ENCODE results near the gene CHPF2.
A peak's percentile ranks its signal among the peaks of the same experiment; 100 is the strongest.

CHPF2 gene

DNA sequence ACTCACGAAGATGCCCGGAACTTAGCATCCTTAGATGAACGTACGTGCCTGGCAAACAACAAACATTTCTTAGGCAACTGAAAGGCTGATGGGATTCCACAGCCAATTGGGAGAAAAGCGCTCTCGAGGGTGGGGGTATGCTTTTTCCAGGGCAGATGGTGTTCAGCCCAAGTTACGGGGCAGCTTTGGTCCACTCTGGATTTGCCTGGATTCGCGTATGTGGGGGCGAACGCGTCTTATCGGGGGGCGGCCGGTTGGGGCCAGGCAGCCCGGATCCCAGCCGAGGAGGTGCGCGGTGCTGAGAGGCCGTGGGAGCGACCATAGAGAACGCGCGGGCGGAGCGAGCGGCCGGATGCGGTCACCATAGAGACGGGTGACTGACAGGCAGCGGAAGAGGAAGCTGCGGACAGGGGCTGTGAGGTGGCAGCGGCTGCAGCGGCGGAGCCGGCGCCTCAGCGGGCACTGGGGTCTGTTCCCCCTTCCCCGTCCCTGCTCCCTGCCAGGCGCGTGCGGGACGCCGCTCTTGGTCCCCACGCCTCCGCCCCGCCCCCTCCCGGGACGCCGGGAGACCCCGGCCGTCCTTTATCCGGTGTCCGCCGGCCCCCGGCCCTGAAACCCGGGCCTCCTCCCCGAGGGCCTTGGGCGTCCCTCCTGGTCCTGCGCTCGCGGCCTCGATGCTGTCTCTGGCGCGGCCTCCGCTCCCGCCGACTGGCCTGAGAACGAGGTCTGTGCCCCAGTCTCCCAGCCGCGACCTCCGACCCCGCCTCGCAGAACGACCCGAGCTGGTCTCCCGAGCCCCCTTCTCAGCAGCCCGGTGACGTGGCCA is at the start of gene CHPF2:
Gene CHPF2 (plus strand): TSS at position 393 of the 826 bp plus-strand sequence. CDS start 1,529 bp downstream, outside the sequence.
- DNase-seq, result peak; percentile 46

DNA sequence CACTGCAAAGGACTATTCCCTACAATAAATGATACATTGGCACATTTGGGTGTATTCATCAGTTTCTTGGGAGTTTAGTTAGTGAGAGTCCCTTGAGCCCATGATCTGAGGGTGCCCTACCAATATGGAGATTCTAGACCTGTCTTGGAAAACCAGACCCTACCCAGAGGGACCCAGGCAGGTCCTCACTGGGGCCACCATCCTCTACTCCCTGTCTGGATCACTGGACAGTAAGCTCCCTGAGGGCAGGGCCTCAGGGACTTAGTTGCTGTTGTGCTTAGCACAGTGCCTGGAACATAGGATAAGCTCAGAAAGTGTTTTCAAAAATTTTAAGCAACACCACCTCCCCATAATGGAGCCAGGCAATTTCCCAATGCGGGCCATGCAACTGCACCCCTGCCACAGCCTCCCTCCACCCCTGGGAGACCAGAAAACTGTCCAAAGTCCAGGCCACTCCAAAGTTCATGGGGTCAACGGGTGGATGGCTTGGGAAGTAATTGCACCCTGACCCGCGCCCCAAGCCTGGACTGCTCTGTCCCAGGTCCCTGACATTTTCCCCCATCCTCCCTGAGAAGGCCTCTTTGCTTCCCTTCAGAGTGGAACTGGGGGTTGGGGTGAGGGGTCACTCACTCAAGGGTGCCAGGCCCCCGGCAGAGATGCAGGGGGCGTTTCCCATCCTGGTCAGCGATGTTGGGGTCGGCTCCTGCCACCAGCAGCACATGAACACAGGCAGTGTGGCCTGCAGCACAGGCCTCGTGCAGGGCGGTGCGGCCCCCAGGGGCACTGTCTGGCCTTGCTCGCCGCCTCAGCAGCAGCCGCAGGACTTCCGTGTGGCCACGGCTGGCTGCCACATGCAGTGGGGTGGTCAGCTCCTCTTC is 46.3 kb upstream of the CHPF2 start:
- no peak for DNase-seq

- no peak for DNase-seq
These were observed 45.5 kb upstream of the CHPF2 start, which contains the start of gene ASB10 for GRCh38 chr7:151186640-151187408. TSS of gene ASB10 (minus strand) at chr7:151187250. CDS start at chr7:151187130, 120 bp downstream.

GRCh38 chr7:151187409-151188251 is 44.7 kb upstream of the CHPF2 start:
- no peak for DNase-seq

GRCh38 chr7:151188252-151188542 is 44.1 kb upstream of the CHPF2 start:
- no peak for DNase-seq

- no peak for DNase-seq
These were observed 43.2 kb upstream of the CHPF2 start for GRCh38 chr7:151189038-151189437.

DNA sequence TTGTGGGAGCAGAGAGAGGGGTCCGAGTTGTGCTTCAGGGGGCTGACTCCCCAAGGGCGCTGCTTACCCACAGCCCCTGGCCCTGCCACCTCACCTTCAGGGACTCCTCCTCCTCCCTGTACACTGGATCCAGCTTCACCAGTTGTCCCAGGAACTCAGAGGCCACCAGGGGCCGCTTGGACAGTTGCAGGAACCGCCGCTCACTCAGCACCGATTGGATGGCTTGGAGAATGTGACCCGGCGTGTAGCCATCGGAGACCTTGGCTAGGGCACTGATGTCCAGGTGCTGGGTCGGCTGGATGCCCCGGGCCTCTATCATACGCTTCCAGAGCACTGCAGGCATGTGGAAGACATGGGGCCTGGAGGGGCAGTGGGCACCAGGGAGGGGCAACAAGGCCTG is 40.7 kb upstream of the CHPF2 start:
- DNase-seq, result no peak

DNA sequence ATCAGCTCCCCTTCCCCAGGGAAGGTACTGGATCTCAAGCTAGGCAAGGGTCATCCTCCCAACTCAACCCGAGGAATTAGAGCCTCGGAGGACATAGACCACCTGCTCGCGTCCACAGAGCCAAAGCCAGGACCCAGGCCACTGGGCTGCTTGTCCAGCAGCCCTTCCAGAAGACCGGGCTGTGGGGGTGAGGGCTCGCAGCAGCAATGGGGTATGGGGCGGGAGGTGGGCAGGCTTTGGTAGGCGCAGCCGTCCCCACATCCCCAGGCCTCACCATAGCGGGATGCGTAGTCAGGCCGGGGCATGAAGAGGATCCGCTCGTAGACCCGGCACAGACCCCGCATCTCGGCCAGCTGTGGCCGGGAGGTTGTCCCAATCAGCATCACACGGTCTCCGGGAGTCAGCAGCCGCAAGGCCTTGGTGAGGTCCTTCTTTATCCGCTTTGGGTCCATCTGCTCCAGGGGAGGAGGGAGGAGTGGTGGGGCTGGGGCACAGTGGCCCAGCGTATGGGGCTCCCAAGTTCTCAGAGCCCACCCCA is 40.2 kb upstream of the CHPF2 start:
- DNase-seq, result no peak

DNA sequence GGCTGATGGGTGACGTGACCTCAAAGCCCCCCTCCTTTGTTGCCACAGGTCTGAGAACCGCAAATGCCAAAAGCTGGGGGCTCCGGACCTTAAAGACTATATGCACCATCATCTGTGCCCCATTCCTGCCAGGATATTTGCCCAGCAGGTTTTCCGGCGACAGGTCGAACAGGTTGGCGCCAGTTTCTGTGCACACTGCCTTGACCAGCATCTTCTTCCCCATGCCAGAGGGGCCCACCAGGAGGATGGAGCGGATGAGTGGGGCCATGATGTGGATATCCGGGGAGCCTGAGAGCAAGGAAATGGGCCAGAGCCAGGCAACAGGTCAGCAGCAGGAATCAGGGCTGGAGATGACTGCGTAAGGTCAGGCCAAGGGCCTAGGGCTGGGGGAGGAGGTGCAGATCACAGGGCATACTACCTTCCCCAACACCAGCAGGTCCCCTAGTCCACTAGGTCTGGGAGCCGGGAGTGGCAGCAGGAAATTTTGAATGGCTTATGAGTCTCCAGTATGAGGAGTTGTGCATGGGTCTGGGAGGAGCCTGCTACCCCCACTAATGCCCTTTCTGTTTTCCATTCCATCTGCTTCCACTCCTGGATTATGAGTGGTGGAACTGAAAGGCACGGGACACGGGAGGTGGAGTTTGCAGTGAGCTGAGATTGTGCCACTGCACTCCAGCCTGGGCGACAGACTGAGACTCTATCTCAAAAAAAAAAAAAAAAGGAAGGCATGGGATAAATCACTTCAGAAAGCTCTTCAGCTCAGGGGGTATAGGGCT is 38.9 kb upstream of the CHPF2 start:
- no peak for DNase-seq

DNA sequence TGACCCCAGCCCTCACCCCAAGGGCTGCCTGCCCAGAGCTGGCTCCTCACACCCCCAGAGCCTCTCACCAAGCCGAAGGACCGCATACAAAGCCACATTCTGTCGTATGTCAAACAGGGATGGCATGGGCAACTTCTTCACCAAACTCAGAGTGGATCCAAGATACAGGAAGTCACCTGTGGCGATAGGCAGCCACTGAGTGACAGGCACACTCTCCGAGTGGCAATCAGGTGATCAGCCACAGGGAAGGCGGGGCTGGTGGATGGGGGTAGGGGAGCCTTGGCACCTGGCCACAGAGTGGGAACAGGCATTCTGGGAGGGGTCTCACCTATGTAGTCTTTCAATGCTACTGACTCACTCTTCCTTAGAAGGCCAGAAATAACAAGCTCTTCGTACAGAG is 38.1 kb upstream of the CHPF2 start:
- no peak for DNase-seq

GRCh38 chr7:151195616-151196450 is 36.5 kb upstream of the CHPF2 start:
- no peak for DNase-seq

DNA sequence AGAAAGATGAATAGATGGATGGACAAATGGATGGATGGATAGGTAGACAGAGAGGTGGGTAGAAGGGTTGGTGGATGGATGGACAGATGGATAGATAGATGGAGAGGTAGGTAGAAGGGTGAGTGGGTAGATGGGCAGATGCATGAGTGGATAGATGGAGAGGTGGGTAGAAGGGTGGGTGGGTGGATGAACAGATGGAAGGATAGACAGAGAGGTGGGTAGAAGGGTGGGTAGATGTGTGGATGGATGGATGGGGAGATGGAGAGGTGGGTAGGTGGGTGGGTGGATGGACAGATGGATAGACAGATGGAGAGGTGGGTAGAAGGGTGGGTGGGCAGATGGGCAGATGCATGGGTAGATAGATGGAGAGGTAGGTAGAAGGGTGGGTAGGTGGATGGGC is 34.4 kb upstream of the CHPF2 start:
- DNase-seq, result no peak

GRCh38 chr7:151198945-151199848 is 33.1 kb upstream of the CHPF2 start:
- DNase-seq, result peak; percentile 42

- DNase-seq, result no peak
These were observed 30.9 kb upstream of the CHPF2 start for GRCh38 chr7:151201344-151201743.

- no peak for DNase-seq
These were observed 30.5 kb upstream of the CHPF2 start for GRCh38 chr7:151201751-151202150.

DNA sequence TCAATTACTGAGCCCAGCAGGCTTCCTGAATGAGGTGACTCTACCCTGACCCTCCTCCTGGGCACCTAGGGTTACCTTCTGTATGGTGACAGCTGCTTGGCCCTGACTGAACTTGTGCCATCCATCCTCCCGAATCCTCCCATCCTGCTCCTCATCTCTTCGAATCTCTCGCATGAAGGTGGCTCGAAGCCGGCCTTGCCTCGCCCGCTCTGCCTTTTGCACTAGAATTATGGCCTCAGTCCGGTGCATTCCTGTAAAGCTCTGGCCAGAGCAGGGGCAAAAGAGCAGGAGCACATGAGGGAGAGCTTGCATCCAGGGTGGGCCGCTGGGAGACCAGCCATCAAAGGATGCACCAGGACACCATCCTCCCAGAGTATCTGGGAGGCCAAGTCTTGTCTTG is 29.4 kb upstream of the CHPF2 start:
- DNase-seq, result no peak

- no peak for DNase-seq
These were observed 27.8 kb upstream of the CHPF2 start for GRCh38 chr7:151204383-151205032.

DNA sequence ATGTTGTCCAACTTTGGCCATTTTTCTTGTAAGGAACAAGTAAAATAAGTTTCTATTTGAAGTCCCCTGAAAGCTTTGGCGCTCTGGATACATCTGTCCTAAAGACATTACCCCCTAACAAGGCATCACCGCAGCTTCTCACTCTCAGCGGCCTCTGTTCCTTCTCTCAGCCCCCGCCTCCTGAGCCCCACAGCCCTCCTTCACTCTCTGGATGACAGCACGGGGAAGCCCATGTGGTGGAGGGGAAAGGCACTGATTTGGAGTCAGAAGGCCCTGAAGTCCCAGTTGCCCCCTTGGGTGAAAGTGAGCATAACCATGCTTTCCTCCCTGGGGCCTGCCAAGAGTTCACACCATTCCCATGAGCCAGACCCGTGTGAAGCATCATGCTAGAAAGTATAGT is 26.6 kb upstream of the CHPF2 start:
- no peak for DNase-seq

- no peak for DNase-seq
These were observed 25.4 kb upstream of the CHPF2 start for GRCh38 chr7:151206914-151207313.

Measured in DMS79 treated with DMSO at 0.1 percent for 48 hours (cell line).